ENCODE measurements around the gene NFATC2.

The NFATC2 gene

DNA sequence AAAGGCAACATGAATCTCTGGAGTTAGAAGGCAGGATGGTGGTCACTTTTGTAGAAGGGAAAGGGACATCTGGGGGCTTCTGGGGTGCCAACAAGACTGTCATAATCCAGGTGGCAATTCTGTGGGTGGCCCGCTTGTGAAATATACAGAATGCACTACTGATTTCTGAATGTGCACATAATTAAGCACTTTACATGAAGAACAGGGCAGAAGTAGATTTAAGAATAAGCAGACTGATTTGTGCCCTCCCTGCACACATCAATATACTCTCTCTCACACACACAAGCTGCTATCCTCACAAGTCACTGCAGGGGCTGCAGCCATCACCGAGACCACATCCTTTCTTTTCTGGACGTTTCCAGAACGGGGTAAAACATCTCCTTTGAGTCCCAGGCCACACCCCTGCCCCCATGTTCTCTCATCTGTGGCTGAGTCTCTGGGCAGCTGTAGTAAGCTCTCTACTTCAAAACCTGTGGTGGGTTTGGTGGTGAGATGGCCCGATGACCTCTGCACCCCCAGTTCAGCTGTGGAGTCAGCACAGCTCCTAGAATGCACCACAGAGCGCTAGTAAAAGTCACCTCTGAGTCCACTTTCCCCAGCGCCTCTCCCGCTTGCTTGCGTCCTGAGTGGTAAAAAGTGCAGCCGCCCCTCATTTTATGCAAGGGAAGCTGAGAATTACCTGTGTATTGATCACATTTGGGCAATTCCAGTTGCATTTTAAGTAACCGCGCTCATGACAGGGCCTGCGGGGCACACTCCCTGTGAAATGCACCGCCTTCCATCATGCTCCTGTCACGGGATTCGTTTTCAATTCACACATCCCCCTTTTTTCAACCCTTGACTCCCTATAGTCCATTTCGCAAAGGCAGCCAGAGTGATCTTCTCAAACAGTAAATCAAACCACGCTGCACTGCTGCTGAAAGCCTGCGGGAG is 115.5 kb downstream of the NFATC2 start:
- DNase-seq = no peak

DNA sequence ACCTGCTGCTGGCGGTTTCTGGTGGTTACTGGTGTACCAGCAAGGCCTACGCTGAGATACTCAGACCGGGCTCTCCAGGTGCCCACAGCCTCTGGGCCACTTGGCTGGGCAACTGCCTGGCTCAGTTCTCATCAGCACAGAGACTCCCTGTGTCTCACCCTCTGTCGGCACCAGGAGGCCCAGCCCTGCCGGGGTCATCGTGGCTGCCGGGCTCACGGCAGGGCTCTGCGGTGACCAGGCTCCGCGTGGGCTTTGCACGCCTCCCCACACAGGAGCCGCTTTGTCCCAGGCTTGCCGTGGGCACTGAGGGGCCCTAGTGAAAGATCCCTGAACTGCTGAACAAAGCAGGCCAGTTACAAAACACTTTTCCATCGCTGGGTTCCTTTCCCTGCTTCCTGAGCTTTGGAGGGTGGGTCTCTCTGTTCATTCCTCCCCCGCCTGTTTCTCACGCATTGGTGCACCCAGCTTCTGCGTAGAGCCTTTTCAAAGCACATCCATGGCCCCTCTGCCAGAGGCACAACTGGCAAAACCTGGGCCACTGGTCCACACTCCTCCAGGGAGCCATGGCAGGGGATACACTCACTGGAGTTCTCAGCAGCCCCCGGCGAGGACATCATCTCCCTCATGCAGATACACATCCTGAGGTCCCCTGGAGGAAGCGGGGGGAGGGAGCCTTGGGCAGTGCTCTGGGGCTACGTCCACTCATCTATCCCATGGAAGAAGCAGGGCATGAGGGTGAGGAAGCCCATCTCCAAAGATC is 117.0 kb downstream of the NFATC2 start:
- DNase-seq = no peak

DNA sequence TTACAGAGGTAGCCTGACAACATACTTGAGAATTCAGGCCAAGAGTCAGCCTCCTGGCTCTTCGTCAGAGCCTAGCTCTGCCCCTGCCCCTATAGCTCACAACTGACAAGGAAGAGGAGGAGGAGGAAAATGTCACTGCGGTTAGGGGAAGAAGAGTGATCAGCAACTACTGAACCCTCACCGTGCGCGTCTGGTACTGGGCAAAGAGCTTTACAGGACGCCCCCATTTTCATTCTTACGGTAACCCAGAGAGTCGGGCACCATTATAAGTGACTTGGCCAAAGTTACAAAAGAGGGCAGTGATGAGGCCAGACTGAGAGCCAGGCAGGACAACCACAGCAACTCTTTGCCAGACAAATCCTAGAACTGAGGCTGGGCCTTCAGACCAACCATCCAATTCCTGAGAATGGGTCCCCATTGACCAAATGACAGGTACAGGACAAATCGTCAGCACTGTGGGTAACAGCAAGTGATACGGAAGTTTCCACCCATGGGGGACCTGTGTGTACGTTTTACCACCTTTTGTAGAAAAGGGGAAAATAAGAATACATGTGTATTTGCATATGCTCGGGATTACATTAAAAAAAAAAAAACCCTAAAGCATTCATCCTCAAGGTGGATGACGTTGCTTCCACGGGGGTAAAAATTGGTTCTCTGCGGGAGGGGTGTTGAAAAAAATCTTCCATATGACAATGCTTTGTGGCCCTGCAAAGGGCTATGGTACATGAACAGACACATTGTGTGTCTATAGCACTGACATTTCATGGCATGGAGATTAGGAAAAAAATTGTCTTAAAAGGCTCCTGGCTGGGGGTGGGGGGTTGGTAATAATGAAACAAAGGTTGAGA is 118.0 kb downstream of the NFATC2 start:
- no peak for DNase-seq

DNA sequence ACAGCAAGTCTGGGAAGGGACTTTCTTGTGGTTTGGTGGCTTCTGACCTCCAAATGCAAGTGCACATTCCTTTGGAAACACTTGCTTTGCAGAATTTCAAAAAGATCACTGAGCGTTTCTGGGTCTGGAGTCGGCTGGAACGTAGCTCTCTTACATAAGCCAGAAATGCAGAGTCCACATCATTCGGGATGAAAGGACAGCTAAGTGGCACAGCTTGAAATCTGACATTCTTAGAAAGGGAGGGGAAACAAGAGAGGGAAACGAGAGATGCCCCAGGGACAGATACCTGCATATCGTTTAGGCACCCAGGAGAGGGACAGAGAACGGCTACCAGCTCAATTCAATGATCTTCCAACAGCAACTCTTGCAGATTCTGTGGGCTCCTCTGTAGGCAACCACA is 118.7 kb downstream of the NFATC2 start:
- DNase-seq = no peak

GRCh38 chr20:51423290-51423667 is 119.2 kb downstream of the NFATC2 start:
- no peak for DNase-seq

DNA sequence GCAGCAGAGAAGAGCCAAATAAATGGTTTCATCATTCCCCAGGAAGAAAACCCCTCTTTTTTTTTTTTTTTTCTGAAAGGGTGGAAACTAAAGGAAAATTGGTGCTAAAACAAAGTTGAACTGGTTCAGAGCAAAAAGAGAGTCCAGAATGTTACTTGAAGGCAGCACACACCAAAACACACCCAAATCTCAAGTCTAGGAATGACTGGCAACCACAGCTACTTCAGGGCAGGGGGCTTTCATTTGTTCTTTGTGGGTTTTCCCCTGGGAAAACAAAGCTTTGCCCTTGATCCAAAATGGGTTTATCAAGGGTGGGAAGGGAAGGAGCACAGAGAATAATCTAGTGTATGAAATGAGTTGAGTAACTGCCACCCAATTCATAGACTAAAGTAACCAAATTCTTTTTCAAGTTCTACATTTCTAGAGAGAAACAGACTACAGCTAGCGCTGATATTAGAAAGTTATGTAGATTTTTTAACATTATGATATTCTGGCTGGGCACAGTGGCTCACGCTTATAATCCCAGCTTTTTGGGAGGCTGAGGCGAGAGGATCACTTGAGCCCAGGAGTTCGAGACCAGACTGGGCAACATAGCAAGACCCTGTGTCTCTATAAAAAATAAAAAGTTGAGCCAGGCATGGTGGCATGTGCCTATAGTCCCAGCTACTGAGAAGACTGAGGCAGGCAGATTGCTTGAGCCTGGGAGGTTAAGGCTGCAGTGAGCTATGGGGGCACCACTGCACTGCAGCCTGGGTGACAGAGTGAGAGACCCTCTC is 119.8 kb downstream of the NFATC2 start:
- DNase-seq = no peak

DNA sequence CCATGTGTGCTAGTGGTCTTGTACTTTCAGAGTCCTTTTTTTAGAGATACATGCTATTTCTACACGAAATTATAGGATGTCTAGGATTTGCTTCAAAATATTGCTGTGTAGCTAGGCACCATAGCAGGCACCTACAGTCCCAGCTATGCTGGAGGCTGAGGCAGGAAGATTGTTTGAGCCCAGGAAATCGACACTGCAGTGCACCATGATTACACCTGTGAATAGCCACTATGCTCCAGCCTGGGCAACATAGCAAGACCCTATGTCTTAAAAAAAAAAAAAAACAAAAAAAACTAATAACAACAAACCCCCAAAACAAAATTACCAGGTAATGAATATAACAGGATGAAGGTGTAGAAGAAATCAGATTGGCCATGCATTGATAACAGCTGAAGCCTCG is 121.7 kb downstream of the NFATC2 start:
- DNase-seq = no peak

- DNase-seq = no peak
These were observed 122.4 kb downstream of the NFATC2 start for GRCh38 chr20:51420111-51420510.

GRCh38 chr20:51419646-51420045 is 122.9 kb downstream of the NFATC2 start:
- no peak for DNase-seq

- DNase-seq = no peak
These were observed 123.3 kb downstream of the NFATC2 start for GRCh38 chr20:51419231-51419630.

DNA sequence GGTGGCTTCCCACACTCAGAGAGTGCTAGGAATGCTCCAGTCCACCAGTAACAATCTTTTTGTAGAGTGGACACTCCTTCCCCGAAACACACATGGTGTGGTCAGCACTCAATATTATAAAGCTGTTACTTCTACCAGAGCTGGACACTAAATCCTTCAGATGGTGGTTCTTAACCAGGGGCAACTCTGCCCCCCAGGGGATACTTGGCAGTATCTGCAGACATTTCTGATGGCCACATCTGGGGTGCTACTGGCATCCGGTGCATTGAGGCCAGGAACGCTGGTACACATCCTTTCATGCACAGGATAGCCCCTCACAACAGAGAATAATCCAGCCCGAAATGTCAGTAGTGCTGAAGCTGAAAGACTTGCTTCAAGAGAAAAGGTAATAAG is 124.4 kb downstream of the NFATC2 start:
- DNase-seq = no peak

GRCh38 chr20:51417250-51418136 is 125.0 kb downstream of the NFATC2 start:
- no peak for DNase-seq

DNA sequence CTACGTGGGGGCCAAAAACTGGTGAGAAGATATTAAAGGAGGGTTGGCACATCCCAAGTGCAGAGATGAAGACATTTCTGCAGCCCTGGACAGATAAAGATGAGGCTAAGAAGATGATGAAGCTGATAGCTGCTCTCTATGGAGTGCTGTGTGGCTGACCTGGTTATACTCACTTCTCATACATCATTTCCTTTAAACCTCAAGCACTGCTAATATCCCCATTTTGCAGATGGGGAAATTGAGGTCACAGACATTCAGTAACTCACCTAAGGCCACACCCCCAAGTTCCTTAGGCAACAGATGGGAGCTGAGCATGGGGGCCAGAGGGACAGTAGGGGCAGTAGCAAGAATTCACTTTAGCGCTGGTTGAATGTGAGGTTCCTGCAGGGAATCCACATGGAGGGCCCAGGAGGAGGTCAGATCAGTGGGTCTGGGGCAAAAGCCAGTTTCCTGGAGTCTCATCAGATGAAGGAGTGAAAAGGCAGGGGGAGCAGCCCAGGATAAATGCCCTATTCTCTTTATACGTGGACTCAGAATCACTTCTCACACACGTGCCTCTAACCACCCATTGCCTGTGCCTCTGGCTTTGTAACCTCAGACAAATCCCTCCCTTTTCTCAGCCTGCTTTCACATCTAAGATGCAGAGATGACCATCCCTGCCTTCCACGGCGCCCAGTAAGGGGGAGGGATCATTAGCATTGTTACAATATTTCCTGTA is 125.8 kb downstream of the NFATC2 start:
- no peak for DNase-seq

- DNase-seq = no peak
These were observed 128.7 kb downstream of the NFATC2 start for GRCh38 chr20:51413857-51414256.

GRCh38 chr20:51412951-51413481 is 129.5 kb downstream of the NFATC2 start:
- DNase-seq = no peak

DNA sequence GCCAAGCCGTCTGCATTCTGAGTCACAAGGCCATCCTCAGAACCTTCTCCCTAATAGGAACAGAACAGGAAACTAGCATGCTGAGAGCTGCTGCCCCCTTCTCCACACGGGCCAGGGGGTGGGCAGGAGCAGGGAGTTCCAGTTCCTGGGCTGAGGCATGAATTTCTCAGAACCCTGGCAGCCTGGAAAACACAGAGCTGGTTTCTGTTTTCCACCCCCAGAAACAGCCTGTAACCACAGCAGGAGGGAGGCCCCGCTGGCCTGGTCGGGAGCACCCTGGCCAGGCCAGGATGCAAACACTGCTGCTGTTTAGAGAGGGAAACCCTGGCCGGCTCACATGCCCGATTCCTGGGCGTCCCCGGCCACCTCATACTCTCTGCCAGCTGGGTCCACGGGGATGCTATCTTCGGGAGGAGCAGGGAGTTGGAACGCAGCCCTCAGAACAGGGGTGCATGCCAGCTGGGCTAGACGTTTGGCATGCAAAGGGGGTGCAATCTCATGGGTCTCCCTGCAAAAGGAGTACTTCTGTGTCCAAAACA is 130.1 kb downstream of the NFATC2 start:
- DNase-seq = no peak

GRCh38 chr20:51411870-51412269 is 130.6 kb downstream of the NFATC2 start:
- no peak for DNase-seq

- no peak for DNase-seq
These were observed 131.8 kb downstream of the NFATC2 start for GRCh38 chr20:51410586-51411325.

DNA sequence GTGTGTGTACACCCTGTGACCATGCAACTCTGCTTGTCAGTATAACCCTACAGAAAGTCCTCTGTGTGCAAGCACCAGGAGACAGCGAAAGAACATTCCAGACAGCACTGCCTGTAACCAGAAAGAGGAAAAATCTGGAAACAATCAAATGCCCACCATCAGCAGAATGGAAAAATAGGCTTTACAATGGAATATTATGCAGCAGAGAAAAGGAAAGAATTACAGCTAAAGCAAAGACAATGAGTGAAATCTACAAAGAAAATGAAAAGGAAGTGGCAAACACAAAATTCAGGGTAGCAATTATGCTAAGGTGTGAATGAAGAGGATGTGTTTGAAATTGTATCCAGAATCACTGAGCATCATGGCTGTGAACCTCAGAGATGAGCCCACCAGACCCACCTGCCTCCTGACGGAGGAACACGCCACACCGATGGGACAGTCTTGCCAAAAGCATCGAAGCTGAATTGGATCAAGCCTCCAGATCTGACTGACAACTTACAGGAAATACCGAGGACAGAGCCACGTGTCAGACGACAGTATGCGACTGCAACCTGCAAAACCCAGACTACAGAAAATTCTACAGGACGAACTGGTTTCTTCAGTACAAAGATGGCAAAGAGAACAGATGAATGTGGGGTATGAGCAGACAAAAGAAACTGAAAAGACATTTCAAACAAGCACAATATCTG is 133.2 kb downstream of the NFATC2 start:
- DNase-seq = no peak

All from activated CD4-positive, CD25-positive, alpha-beta regulatory T cell (primary cell).